SK-N-MC (cell line): Measurements from ENCODE around the gene ELOA.

Source experiments
- DNase-seq: peaks from one replicate; pipeline ENCODE4 v3.0.0-alpha.2; 2011; ENCODE audit warnings: low read depth, low spot score
- H3K27ac ChIP-seq: fragments of 200-600 bp; sonication (generic); 2 replicates; pipeline ENCODE4 v1.5.1; 2016; ENCODE audit warnings: mixed run types
- H3K36me3 ChIP-seq: fragments of 200-600 bp; sonication (generic); 2 replicates; pipeline ENCODE4 v1.6.1; 2017; ENCODE audit warnings: antibody characterized with exemption, low read length, mixed read lengths; ENCODE audit not compliant: insufficient read depth
- H3K4me3 ChIP-seq: fragments of 200-600 bp; sonication (generic); 2 replicates; pipeline ENCODE4 v1.5.1; 2016
- H3K9ac ChIP-seq: fragments of 200-600 bp; sonication (generic); 2 replicates; pipeline ENCODE4 v1.8.0; 2017; ENCODE audit warnings: mixed run types, mixed read lengths; ENCODE audit not compliant: insufficient read length
- H3K9me3 ChIP-seq: fragments of 200-600 bp; sonication (generic); 2 replicates; pipeline ENCODE4 v1.6.1; 2017; ENCODE audit warnings: low read depth, mild to moderate bottlenecking, antibody characterized with exemption, low read length, moderate library complexity, mixed read lengths
- EZH2 ChIP-seq: fragments of 200-600 bp; sonication (generic); IDR thresholded peaks from one replicate; pipeline ENCODE4 v1.6.1; 2017; ENCODE audit warnings: antibody characterized with exemption
- FOXP2 ChIP-seq: optimal IDR thresholded peaks from 2 replicates; pipeline ENCODE3; 2011; ENCODE audit warnings: mild to moderate bottlenecking, moderate library complexity; ENCODE audit not compliant: insufficient read depth; ENCODE audit errors: extremely low read length, control extremely low read depth
- POLR2AphosphoS5 ChIP-seq: IDR thresholded peaks from 2 replicates; pipeline ENCODE4 v1.6.1; 2012; ENCODE audit warnings: mild to moderate bottlenecking, low read depth, low read length, borderline replicate concordance

Gene ELOA

DNA sequence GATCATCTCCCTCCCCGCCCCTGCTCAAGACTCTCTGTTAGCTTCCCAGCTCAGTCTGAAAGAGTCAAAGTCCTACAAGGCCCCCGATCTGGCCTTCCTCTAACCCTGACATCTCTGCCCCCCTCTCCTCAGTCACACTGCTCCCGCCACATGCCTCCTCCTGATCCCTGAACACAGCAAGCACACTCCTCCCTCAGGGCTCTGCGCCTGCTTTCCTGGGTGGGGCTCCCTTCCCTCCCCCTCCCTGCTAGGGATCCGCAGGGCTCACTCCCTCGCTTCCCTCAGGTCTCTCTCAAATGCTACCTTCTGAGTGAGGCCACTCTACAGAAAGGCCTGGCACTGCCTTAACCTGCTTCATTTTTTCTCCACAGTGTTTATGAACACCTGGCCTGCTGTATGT lies 63.0 kb downstream of the ELOA start:
- no peak for DNase-seq
- Histone ChIP-seq H3K27ac (no peak overlapping the region), H3K36me3 (no peaks in the 10 kb centered on the region), H3K9me3 (no peaks in the 10 kb centered on the region), H3K9ac (no peak overlapping the region), H3K4me3 (no peak overlapping the region)
- TF ChIP-seq EZH2 (no peak), FOXP2 (no peak), POLR2AphosphoS5 (no peak)

DNA sequence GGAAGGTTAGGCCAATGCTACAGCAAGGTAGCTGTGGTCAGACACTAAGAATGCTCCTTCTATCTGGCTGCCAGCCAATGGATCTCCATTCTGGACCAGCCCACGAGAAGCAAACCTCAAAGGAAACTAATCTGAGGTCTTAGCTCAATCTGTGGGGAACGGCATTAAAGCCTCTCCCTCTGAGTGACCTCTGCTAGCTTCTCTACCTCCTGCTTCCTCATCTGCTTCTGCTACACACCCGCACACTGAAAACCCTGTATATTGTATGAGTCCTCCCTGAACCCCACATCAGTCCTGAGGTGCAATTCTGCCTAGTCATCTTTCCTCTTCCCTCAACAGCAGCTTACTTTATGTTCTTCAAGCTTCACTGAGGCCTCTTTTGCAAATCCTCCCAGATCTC lies 64.2 kb downstream of the ELOA start:
- no peaks in the 10 kb centered on the region for H3K9me3 ChIP-seq
- DNase-seq = no peak
- no peak overlapping the region for H3K27ac ChIP-seq
- H3K9ac ChIP-seq = no peak overlapping the region
- no peak overlapping the region for H3K4me3 ChIP-seq
- no peak for TF ChIP-seq FOXP2
- no peak for TF ChIP-seq EZH2
- no peak for TF ChIP-seq POLR2AphosphoS5
- no peaks in the 10 kb centered on the region for H3K36me3 ChIP-seq

- no peak overlapping the region for H3K9ac ChIP-seq
- H3K4me3 ChIP-seq = no peak overlapping the region
- no peaks in the 10 kb centered on the region for H3K36me3 ChIP-seq
- H3K27ac ChIP-seq = no peak overlapping the region
- no peak for DNase-seq
- no peaks in the 10 kb centered on the region for H3K9me3 ChIP-seq
- TF ChIP-seq FOXP2 (no peak), POLR2AphosphoS5 (no peak)
These were observed 66.5 kb downstream of the ELOA start for GRCh38 chr1:23809751-23810171.

DNA sequence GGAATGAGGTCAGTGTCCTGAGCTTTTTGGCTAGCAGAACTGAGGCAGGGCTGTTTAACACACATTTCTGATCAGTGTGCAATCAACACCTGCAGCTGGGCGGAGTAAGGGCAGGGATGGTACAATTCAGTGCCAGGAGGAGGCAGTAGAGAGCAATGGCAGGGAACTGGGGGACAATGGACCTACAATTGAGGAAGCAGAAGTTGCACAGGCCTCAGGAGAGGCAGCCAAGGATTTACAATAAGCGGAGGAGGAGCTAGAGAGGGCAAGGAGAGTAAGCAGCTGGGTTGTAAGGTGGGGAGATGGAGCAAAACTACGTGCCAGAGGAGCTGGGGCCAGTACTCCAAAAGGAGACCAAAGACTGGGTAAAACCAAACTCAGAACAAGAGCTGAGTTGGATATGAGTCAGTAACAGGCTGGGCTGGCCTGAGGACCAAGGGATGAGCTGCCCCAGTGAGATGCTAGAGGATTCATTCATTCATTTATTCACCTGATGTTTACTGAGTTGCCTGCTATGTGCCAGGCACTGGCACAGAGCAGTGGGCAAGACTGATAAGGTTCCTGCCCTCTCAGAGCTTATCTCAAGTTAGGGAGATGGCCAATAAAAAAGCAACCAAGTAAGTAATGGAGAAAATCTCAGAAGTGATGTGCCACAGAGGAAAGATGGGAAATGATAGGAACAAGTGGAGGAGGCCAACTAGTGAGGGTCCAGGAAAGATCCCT lies 67.7 kb downstream of the ELOA start:
- Histone ChIP-seq H3K9me3 (no peaks in the 10 kb centered on the region), H3K4me3 (no peak overlapping the region), H3K27ac (no peak overlapping the region), H3K36me3 (no peaks in the 10 kb centered on the region; the same call in 1 of the 2 replicates), H3K9ac (no peak overlapping the region)
- DNase-seq = no peak
- no peak for TF ChIP-seq POLR2AphosphoS5
- no peak for TF ChIP-seq FOXP2
- TF ChIP-seq EZH2 = no peak
